HG03439 (cell line): ENCODE results near the gene TUBAL3.
"Not testable (repeated sequence)": the region's sequence is repeated elsewhere in the genome, so short reads cannot be mapped to it uniquely, and the experiment has no call there.

Experiments
- ATAC-seq: cut with Tn5 transposase; IDR thresholded peaks from one replicate; pipeline ENCODE4 v1.9.1; 2021; ENCODE audit warnings: mild to moderate bottlenecking, moderate library complexity; ENCODE audit not compliant: unreplicated experiment

The TUBAL3 gene

GRCh38 chr10:5424751-5425150 lies 20.1 kb upstream of the TUBAL3 start:
- no peak for ATAC-seq

GRCh38 chr10:5423771-5424170 lies 19.1 kb upstream of the TUBAL3 start:
- ATAC-seq: no peak

DNA sequence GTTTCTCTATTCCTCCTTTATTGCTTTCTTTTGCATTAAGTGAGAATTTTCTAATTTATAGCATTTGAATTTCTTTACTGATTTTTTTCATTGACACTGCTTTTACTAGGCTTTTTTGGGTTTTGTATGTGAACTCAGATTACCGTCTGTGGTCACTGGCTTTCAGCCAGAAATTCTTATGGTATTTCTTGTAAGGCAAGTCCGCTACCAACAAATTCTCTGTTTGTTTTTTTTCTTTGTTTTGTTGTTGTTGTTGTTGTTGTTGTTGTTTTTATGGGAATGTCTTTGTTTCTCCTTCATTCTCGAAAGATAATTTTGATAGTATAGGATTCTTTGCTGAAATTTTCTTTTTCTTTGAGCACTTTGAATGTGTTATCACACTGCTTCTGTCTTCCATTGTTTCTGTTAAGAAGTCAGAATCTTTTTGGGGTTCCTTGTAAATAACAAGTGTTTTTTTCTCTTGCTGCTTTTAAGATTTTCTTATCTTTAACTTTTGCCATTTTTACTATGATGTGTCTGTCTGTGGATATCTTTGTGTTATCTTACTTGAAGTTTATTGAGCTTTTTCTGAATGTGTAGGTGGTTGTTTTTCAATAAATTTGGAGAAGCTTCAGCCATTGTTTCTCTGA lies 15.0 kb upstream of the TUBAL3 start:
- no peak for ATAC-seq

GRCh38 chr10:5418584-5418983 lies 14.0 kb upstream of the TUBAL3 start:
- ATAC-seq: no peak

- ATAC-seq: no peak
Measured at GRCh38 chr10:5416981-5417380, 12.4 kb upstream of the TUBAL3 start.

GRCh38 chr10:5413012-5413938 lies 8.6 kb upstream of the TUBAL3 start:
- no peak for ATAC-seq

- ATAC-seq: peak; percentile 99
Measured at GRCh38 chr10:5412277-5412941, 7.8 kb upstream of the TUBAL3 start, which contains the start of gene NET1. Gene NET1 (plus strand): TSS chr10:5412557. CDS start chr10:5412693, 136 bp downstream.

DNA sequence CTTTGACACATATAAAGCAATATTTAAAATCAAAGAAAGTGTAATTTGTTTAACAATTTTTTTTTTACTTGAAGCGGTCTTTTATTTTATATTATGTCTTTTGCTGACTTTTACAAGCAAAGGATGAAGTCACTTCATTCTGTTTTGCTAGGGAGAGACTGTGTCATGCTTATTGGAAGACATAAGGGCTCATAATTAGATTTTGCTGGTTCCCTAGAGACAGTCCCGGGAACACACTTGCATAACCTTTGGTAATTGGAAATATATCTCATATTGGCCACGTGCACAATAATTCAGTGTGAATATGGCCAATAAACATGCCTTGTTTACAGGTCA lies 7.3 kb upstream of the TUBAL3 start:
- no peak for ATAC-seq

GRCh38 chr10:5410787-5411186 lies 6.2 kb upstream of the TUBAL3 start:
- not testable (repeated sequence) for ATAC-seq

DNA sequence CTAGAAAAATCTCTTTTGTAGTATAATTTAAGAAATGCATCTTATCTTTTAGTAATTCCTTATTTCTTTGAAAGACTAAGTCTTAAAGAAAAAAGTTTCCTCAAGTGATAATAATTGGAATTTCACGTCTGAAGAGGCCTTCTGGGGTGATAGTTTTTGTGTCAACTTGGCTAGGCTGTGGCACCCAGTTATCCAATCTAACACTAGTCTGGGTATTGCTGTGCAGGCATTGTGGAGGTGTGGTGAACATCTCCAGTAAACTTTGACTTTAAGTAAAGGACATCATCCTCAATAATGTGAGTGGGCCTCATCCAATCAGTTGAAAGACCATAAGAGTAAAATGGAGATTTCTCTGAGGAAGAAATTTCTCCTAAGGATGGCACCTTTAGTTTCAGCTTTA lies 2.3 kb upstream of the TUBAL3 start:
- ATAC-seq: no peak

- no peak for ATAC-seq
Measured at GRCh38 chr10:5402798-5403197, 1.8 kb downstream of the TUBAL3 start.

DNA sequence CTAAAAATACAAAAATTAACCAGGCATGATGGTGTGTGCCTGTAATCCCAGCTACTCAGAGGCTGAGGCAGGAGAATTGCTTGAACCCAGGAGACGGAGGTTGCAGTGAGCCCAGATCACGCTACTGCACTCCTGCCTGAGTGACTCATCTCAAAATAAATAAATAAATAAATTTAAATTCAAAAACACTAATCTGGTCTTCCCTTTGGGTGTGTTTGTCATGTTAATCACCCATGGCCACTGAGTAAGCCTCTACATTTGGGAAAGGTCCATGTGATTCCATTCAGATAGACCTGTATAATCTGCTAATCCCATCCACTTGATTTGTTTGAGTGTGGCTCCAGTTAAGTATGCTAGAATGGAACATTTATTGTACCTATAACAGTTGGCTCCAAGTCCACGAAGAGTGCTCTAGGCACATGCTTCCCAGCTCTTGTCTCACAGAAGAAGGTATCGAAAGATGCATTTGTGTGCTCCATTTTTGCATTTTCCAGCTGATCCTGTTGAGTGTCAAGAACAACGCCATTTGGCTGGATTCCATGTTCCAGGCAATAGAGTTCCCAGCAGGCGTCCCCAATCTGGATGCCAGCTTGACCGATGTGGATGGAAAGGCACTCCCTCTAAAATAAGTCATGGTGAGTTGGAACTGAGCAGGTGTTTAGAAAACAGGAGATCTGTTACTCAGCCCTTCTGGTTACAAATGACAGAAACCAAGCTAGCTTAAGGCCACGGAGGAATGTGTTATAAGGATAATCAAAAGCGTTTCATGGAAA lies 4.0 kb downstream of the TUBAL3 start:
- ATAC-seq: no peak

DNA sequence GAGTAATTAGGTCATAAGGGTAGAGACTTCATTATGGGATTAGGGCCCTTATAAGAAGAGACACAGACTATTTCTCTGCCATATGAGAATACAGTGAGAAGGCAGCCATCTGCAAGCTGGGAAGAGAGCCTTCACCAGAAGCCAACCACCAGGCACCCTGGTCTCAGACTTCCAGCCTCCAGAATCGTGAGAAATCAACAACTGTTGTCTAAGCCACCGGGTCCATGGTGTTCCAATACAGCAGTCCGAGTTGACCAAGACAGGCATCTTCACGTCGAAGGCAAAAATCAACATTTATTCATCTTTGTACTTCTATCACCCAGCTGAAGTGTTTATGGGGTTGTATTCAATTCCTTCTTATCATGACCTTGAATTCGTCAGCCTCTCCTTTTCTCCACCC lies 5.3 kb downstream of the TUBAL3 start:
- ATAC-seq: no peak

GRCh38 chr10:5396556-5397300 lies 7.9 kb downstream of the TUBAL3 start:
- no peak for ATAC-seq

GRCh38 chr10:5395168-5395567 lies 9.5 kb downstream of the TUBAL3 start:
- no peak for ATAC-seq

DNA sequence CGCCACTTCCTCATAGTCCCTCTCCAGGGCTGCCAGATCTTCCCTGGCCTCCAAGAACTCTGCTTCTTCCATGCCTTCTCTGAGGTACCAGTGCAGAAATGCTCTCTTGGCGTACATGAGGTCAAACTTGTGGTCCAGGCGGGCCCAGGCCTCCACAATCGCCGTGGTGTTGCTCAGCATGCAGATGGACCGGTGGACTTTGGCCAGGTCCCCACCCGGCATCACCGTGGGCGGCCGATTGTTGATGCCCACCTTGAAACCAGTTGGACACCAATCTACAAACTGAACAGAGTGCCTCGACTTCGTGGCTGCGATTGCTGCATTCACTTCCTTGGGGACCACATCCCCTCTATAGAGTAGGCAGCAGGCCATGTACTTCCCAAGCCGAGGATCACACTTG lies 11.1 kb downstream of the TUBAL3 start:
- no peak for ATAC-seq

GRCh38 chr10:5391790-5392189 lies 12.8 kb downstream of the TUBAL3 start:
- ATAC-seq: no peak

- ATAC-seq: no peak
Measured at GRCh38 chr10:5390607-5391205, 13.9 kb downstream of the TUBAL3 start.

DNA sequence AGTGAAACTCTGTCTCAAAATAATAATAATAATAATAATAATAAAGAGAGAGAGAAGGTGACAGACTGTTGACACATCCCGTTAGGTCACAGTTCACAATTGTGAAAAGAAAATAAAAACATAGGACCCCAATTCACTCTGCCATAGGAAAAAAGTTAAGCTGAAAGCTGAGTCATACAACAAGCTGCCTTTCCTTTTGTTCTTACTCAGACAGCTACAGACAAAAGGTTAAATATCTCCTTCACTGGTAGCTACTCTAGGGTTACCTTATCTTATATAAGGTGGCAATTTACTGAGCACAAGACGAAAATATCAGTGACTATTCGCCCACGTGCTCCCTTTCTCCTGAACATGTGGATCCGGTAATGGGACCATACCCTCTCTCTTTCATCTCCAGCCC lies 17.5 kb downstream of the TUBAL3 start:
- ATAC-seq: no peak

GRCh38 chr10:5385224-5385623 lies 19.4 kb downstream of the TUBAL3 start:
- ATAC-seq: no peak
